K562 (cell line): ENCODE data around the gene TXN2. TPM values are rescaled to one million over a fixed set of nuclear protein-coding genes. Genes with fewer than 3 reads are reported as not detected.

Source experiments
- ATAC-seq: fragments of 200-7000 bp; cut with Tn5 transposase; 3 replicates; pipeline ENCODE4 v1.9.1; 2020; ENCODE audit warnings: moderate library complexity
- BruUV-seq: library from RNA; stranded (reverse); fragments of 400-500 nt; replicated peaks from 2 replicates; lab custom pipeline; 2021; lab: Mats Ljungman, UMichigan
- CTCF ChIA-PET: fragments of 300-600 bp; formaldehyde crosslinking; extraction: SDS; loops from one replicate; lab custom pipeline; 2021; ENCODE audit warnings: low intra/inter-chr PET ratio; lab: Yijun Ruan, JAX
- POLR2A ChIA-PET: fragments of 300-600, 350-650 bp; sonication (Branson Sonifier 250); formaldehyde crosslinking; extraction: SDS; loops from one replicate; lab custom pipeline; 2021; ENCODE audit warnings: antibody characterized with exemption, inconsistent platforms; lab: Yijun Ruan, JAX
- DNase-seq, 4 experiments: peaks; one replicate each; pipeline versions ENCODE4 v3.0.0 to v3.0.0-alpha.2; 2011 to 2018; ENCODE audit warnings: low spot score in 3 of 4, mixed read lengths in 3 of 4; ENCODE audit errors: extremely low read depth in 1 of 4
- FAIRE-seq: peaks from 2 replicates; lab custom pipeline; 2011; peaks lifted over from hg19 to GRCh38; lab: Jason Lieb, UNC
- H2AFZ ChIP-seq: 2 replicates; pipeline ENCODE4 v1.6.0; 2011; ENCODE audit warnings: low read depth, low read length, control low read depth, inconsistent platforms
- H3K27ac ChIP-seq: fragments of 200-600 bp; 3 replicates; pipeline ENCODE4 v1.8.0; 2011; ENCODE audit warnings: low read depth, mild to moderate bottlenecking, control low read depth, inconsistent platforms, low read length, moderate library complexity, mixed read lengths; ENCODE audit errors: extremely low read depth
- H3K27me3 ChIP-seq, 2 experiments: fragments of 300-600 bp in 1 of 2; 2 replicates in 1 of 2; 3 replicates in 1 of 2; pipeline versions ENCODE4 v1.6.0 to v1.8.0; 2011; ENCODE audit warnings: inconsistent platforms in 2 of 2, low read length in 2 of 2, mild to moderate bottlenecking in 1 of 2, mixed read lengths in 1 of 2, moderate library complexity in 1 of 2; ENCODE audit not compliant: control insufficient read depth in 2 of 2, insufficient read depth in 2 of 2
- H3K36me3 ChIP-seq: fragments of 300-600 bp; 3 replicates; pipeline ENCODE4 v1.8.0; 2011; ENCODE audit warnings: mild to moderate bottlenecking, low read length, inconsistent platforms; ENCODE audit not compliant: control insufficient read depth, insufficient read depth
- H3K4me1 ChIP-seq, 2 experiments: fragments of 200-600 bp in 1 of 2; replicated peaks in 1 of 2; 2 replicates in 1 of 2; 3 replicates in 1 of 2; pipeline versions ENCODE4 v1.5.1 to v1.8.0; 2011; ENCODE audit warnings: inconsistent platforms in 2 of 2, low read length in 2 of 2, mild to moderate bottlenecking in 1 of 2, mixed read lengths in 1 of 2, moderate library complexity in 1 of 2; ENCODE audit not compliant: control insufficient read depth in 2 of 2, insufficient read depth in 2 of 2
- H3K4me2 ChIP-seq: 2 replicates; pipeline ENCODE4 v1.6.1; 2011; ENCODE audit warnings: low read length, control low read depth, inconsistent platforms, mixed read lengths; ENCODE audit not compliant: insufficient read depth
- H3K4me3 ChIP-seq: fragments of 200-600 bp; sonication (generic), shearing (Covaris generic); 2 replicates; pipeline ENCODE4 v1.5.1; 2016; ENCODE audit warnings: control low read depth, inconsistent platforms
- H3K79me2 ChIP-seq: fragments of 200-600 bp; 3 replicates; pipeline ENCODE4 v1.8.0; 2011; ENCODE audit warnings: low read length, inconsistent platforms; ENCODE audit not compliant: control insufficient read depth, insufficient read depth
- H3K9ac ChIP-seq, 2 experiments: 2 replicates each; pipeline versions ENCODE4 v1.6.0 to v1.6.1; 2011; ENCODE audit warnings: low read depth in 2 of 2, low read length in 2 of 2, control low read depth in 1 of 2, inconsistent platforms in 1 of 2, mild to moderate bottlenecking in 1 of 2, mixed read lengths in 1 of 2; ENCODE audit not compliant: insufficient read depth in 1 of 2
- H3K9me1 ChIP-seq: one replicate; pipeline ENCODE4 v1.6.0; 2011; ENCODE audit warnings: inconsistent platforms, mild to moderate bottlenecking, low read length, moderate library complexity; ENCODE audit not compliant: control insufficient read depth, insufficient read depth
- H3K9me3 ChIP-seq: replicated peaks from 2 replicates; pipeline ENCODE4 v1.5.1; 2011; ENCODE audit warnings: low read depth, low read length, inconsistent platforms; ENCODE audit not compliant: control insufficient read depth, insufficient read depth
- H4K20me1 ChIP-seq: replicated peaks from 2 replicates; pipeline ENCODE4 v1.6.1; 2011; ENCODE audit warnings: low read length, inconsistent platforms, mixed read lengths; ENCODE audit not compliant: control insufficient read depth, insufficient read depth
- ARID2 ChIP-seq: fragments of 450-650 bp; IDR thresholded peaks from 2 replicates; pipeline ENCODE4 v1.6.1; 2017; ENCODE audit warnings: antibody characterized with exemption, mild to moderate bottlenecking
- EP300 ChIP-seq: IDR thresholded peaks from 2 replicates; pipeline ENCODE4 v1.6.1; 2012; ENCODE audit warnings: low read length, improper control_type of control experiment
- ERF ChIP-seq: fragments of 450-650 bp; formaldehyde crosslinking; IDR thresholded peaks from 2 replicates; pipeline ENCODE4 v1.4.0; 2020; ENCODE audit warnings: mild to moderate bottlenecking, mixed read lengths
- HNRNPK ChIP-seq: fragments of 200-400 bp; formaldehyde crosslinking; IDR thresholded peaks from one replicate; pipeline ENCODE4 v1.6.1; 2018; ENCODE audit warnings: mild to moderate bottlenecking, low read depth, low read length; ENCODE audit not compliant: poor library complexity, severe bottlenecking
- MED1 ChIP-seq: sonication (generic); formaldehyde crosslinking; IDR thresholded peaks from 2 replicates; pipeline ENCODE4 v1.8.1; 2023; ENCODE audit warnings: missing genetic modification reagents, borderline replicate concordance
- MYC ChIP-seq, 2 experiments: fragments of 250-450 bp in 1 of 2; sonication (Bioruptor Pico) in 1 of 2; IDR thresholded peaks; 2 replicates each; pipeline versions ENCODE4 v1.5.1 to v1.6.1; 2012 to 2021; ENCODE audit warnings: low read depth in 2 of 2, borderline replicate concordance in 1 of 2, improper control_type of control experiment in 1 of 2, low read length in 1 of 2, mild to moderate bottlenecking in 1 of 2, moderate library complexity in 1 of 2
- SIX5 ChIP-seq, 2 experiments: IDR thresholded peaks; 2 replicates each; pipeline ENCODE4 v1.6.1; 2011; ENCODE audit warnings: low read length in 2 of 2, borderline replicate concordance in 1 of 2, low read depth in 1 of 2, mild to moderate bottlenecking in 1 of 2, moderate library complexity in 1 of 2; ENCODE audit not compliant: insufficient read depth in 1 of 2
- ZNF24 ChIP-seq: fragments of 450-650 bp; IDR thresholded peaks from 2 replicates; pipeline ENCODE4 v1.6.1; 2016
- ZNF507 ChIP-seq: conservative IDR thresholded peaks from 2 replicates; pipeline ENCODE4 v1.6.1; 2017; ENCODE audit warnings: missing genetic modification characterization, missing compliant biosample characterization
- ZNF778 ChIP-seq: fragments of 450-650 bp; formaldehyde crosslinking; IDR thresholded peaks from 2 replicates; pipeline ENCODE4 v1.4.0; 2020; ENCODE audit warnings: mild to moderate bottlenecking, moderate library complexity
- WGBS: fragments of 100-300 bp; shearing (Covaris generic); methylation state at CpG from one replicate; pipeline ENCODE4 v1.1.6; 2016; ENCODE audit warnings: low coverage, mixed read lengths; ENCODE audit not compliant: insufficient coverage; ENCODE audit errors: missing lambda C conversion rate; 5-methylcytosine and 5-hydroxymethylcytosine counted together
- in situ Hi-C: fragments of 300-500 bp; cut with MboI; formaldehyde crosslinking; loops from 4 replicates; pipeline ENCODE4 v1.15.0; 2018; ENCODE audit warnings: inconsistent platforms, mixed read lengths
- intact Hi-C: fragments of 100-400 bp; cut with micrococcal nuclease; formaldehyde crosslinking; loops from 2 replicates; pipeline ENCODE4 v1.14.2; 2022
- polyA plus RNA-seq, 8 experiments: library from polyadenylated mRNA; depleted of rRNA in 4 of 8; stranded (reverse) in 5 of 8; unstranded in 3 of 8; fragments of >200 nt; fragmentation: Nextera tagmentation in 2 of 8; fragmentation: Illumina TruSeq in 1 of 8; extraction: Ambion mirVana in 2 of 8; extraction: Trizol in 1 of 8; gene quantifications; 2 replicates each; pipeline versions ENCODE4 v1.2.1 to v1.2.3, GENCODE V29; 2011 to 2014; ENCODE audit warnings: inconsistent platforms in 1 of 8, missing spikeins in 1 of 8
- total RNA-seq, 7 experiments: library from RNA; depleted of rRNA in 6 of 7; stranded (reverse); fragments of >200 nt in 6 of 7; fragmentation: Illumina TruSeq in 2 of 7; extraction: Trizol in 2 of 7; gene quantifications; 2 replicates each; pipeline versions ENCODE4 v1.2.1 to v1.2.3, GENCODE V29; 2011 to 2021; ENCODE audit warnings: low replicate concordance in 1 of 7
- TF ChIP-seq, protein P1 (sequence below): fragments of 450-650 bp; IDR thresholded peaks from 2 replicates; pipeline ENCODE4 v1.6.1; 2016; ENCODE audit warnings: low read depth

The TXN2 gene
- total and polyA plus RNA-seq, 9 of the 15 experiments (the other 6 are each of a cell fraction or from before 2014, with no cell fraction given), result 48.5 to 399 (median 118) TPM

DNA sequence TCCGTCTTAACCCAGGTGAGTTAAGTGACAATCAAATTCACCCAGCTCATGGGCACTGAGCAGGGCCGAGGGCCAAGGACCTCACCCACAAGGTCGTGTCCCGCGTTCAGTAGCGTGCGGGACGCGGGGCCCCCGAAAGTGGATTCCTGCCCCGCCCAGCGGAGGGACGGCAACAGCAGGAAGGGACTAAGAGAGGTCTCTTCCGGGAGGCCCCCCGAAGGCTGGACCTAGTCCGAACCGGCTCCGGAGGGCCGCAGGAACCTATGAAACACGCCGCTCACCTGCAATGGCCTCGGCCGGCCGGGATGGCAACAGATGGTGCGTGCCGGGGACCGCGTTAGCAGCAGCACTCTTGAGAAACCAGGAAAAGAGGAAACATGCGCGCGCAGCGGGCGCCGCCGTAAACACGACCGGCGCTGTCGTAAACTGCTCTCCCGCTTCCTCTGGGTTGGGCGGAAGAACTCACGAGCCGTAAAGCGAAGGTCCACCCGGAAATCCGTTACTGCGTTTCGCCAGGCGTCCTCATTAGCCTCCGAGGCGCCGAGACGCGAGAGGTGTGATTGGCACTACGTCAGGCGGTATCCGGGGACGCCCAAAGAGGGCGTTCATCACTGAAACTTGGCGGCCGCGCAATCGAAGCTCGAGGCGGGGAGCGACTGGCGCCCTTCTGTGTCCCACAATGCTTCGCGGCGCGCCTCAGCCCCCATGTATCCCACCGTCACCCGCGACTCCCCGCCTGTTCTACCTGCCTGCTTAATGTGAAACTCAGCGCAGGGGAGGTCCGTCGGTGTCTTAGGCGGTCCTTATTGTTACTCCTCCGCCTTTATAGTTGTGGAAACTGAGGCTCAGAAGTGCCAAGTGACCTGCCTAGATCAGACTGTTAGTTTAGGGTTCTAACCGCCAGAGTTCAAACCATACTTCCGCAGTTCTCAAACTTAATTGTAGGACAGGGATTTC, 47.6 kb upstream of the TXN2 start, which contains the start of gene EIF3D:
Gene EIF3D, minus strand, starts transcription at position 372 of the 957 bp plus-strand sequence. CDS start 3,045 bp downstream, outside the sequence.
- Histone ChIP-seq H3K9me1 (no peaks in the 10 kb centered on the region), H3K27ac (peak within 1 kb of the TSS; percentile 98), H3K79me2 (peaks cover 39% of the 10 kb centered on the region), H3K4me1 (peaks cover 3 to 4% of the 10 kb centered on the region in 2 experiments; a peak in 3 of 5 replicates), H3K9me3 (no peaks in the 10 kb centered on the region), H4K20me1 (peaks cover 3% of the 10 kb centered on the region; the same call in 1 of the 2 replicates), H3K4me3 (peak within 1 kb of the TSS; percentile 99), H2AFZ (peak within 1 kb of the TSS; percentile 95), H3K9ac (peak within 1 kb of the TSS; percentile 94 to 99), H3K27me3 (no peaks in the 10 kb centered on the region), H3K4me2 (peak within 1 kb of the TSS; percentile 98), H3K36me3 (peaks cover 39% of the 10 kb centered on the region)
- BruUV-seq, result no TSS peak
- ATAC-seq (peak; percentile 96), FAIRE-seq (peak; percentile 100), DNase-seq (peak; percentile 78 to 98 (median 82))
- ChIA-PET CTCF (no interaction called here), POLR2A (interaction anchor here (0.6 to 2.3 kb wide), 17 partner anchors 8 to 881 kb away, joined by 3 to 19 read pairs (median 4); partner anchors contain the start of genes APOL6 and FOXRED2)
- intact Hi-C loops (no loop called here), in situ Hi-C loops (no loop called here)
- WGBS, result under 1% methylated on average over 64 of the region's 82 CpGs
- TF ChIP-seq ERF (CRISPR knock-in tag) (no peak), EP300 (no peak; the same call in 1 of the 2 replicates), ARID2 (no peak), ZNF778 (CRISPR knock-in tag) (no peak), ZNF24 (no peak), SIX5 (IDR thresholded peaks at IDR 0.05; ENCODE audit: borderline replicate concordance in 1 of 2, insufficient read depth in 1 of 2, low read depth in 1 of 2, low read length in 2 of 2) (peak in 1 of 2 experiments; percentile 30; a peak in 1 of 4 replicates), MED1 (CRISPR knock-in tag) (no peak), MYC (IDR thresholded peaks at IDR 0.05; ENCODE audit: low read depth, low read length) (peak; percentile 98), MYC (CRISPR knock-in tag; IDR thresholded peaks at IDR 0.05; ENCODE audit: borderline replicate concordance, low read depth) (peak; percentile 93), ZNF507 (tag) (no peak), HNRNPK (no peak)
- TF ChIP-seq, protein P1, sequence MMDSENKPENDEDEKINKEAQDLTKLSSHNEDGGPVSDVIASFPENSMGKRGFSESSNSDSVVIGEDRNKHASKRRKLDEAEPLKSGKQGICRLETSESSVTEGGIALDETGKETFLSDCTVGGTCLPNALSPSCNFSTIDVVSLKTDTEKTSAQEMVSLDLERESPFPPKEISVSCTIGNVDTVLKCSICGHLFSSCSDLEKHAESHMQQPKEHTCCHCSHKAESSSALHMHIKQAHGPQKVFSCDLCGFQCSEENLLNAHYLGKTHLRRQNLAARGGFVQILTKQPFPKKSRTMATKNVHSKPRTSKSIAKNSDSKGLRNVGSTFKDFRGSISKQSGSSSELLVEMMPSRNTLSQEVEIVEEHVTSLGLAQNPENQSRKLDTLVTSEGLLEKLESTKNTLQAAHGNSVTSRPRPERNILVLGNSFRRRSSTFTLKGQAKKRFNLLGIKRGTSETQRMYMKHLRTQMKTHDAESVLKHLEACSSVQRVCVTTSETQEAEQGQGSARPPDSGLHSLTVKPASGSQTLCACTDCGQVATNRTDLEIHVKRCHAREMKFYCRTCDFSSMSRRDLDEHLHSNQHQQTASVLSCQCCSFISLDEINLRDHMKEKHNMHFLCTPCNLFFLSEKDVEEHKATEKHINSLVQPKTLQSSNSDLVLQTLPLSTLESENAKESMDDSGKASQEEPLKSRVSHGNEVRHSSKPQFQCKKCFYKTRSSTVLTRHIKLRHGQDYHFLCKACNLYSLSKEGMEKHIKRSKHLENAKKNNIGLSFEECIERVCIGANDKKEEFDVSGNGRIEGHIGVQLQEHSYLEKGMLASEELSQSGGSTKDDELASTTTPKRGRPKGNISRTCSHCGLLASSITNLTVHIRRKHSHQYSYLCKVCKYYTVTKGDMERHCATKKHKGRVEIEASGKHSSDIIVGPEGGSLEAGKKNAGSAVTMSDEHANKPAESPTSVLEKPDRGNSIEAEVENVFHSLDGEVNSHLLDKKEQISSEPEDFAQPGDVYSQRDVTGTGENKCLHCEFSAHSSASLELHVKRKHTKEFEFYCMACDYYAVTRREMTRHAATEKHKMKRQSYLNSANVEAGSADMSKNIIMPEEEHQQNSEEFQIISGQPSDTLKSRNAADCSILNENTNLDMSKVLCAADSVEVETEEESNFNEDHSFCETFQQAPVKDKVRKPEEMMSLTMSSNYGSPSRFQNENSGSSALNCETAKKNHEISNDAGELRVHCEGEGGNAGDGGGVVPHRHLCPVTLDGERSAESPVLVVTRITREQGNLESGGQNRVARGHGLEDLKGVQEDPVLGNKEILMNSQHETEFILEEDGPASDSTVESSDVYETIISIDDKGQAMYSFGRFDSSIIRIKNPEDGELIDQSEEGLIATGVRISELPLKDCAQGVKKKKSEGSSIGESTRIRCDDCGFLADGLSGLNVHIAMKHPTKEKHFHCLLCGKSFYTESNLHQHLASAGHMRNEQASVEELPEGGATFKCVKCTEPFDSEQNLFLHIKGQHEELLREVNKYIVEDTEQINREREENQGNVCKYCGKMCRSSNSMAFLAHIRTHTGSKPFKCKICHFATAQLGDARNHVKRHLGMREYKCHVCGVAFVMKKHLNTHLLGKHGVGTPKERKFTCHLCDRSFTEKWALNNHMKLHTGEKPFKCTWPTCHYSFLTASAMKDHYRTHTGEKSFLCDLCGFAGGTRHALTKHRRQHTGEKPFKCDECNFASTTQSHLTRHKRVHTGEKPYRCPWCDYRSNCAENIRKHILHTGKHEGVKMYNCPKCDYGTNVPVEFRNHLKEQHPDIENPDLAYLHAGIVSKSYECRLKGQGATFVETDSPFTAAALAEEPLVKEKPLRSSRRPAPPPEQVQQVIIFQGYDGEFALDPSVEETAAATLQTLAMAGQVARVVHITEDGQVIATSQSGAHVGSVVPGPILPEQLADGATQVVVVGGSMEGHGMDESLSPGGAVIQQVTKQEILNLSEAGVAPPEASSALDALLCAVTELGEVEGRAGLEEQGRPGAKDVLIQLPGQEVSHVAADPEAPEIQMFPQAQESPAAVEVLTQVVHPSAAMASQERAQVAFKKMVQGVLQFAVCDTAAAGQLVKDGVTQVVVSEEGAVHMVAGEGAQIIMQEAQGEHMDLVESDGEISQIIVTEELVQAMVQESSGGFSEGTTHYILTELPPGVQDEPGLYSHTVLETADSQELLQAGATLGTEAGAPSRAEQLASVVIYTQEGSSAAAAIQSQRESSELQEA, result no peak
